Measurements from ENCODE around the gene COQ6.
"Not testable (repeated sequence)": the region's sequence is repeated elsewhere in the genome, so short reads cannot be mapped to it uniquely, and the experiment has no call there.

COQ6 gene

GRCh38 chr14:73988065-73988464 lies 38.0 kb downstream of the COQ6 start:
- no peak for DNase-seq (ENCODE audit: low spot score)

- not testable (repeated sequence) for DNase-seq (ENCODE audit: low spot score)
Measured at GRCh38 chr14:73988656-73989055, 38.6 kb downstream of the COQ6 start.

GRCh38 chr14:73991092-73991491 lies 41.0 kb downstream of the COQ6 start:
- DNase-seq (ENCODE audit: low spot score), result no peak

GRCh38 chr14:73994926-73995325 lies 44.8 kb downstream of the COQ6 start:
- DNase-seq (ENCODE audit: low spot score), result not testable (repeated sequence)

- no peak for DNase-seq (ENCODE audit: low spot score)
Measured at GRCh38 chr14:73995977-73996378, 45.9 kb downstream of the COQ6 start.

GRCh38 chr14:73996731-73997107 lies 46.6 kb downstream of the COQ6 start:
- no peak for DNase-seq (ENCODE audit: low spot score)

- no peak for DNase-seq (ENCODE audit: low spot score)
Measured at GRCh38 chr14:73997108-73997943, 47.2 kb downstream of the COQ6 start.

GRCh38 chr14:73997944-73998447 lies 47.9 kb downstream of the COQ6 start:
- DNase-seq (ENCODE audit: low spot score), result no peak

GRCh38 chr14:73998726-73999125 lies 48.6 kb downstream of the COQ6 start:
- DNase-seq (ENCODE audit: low spot score), result no peak

GRCh38 chr14:74005664-74006063 lies 55.6 kb downstream of the COQ6 start:
- not testable (repeated sequence) for DNase-seq (ENCODE audit: low spot score)

GRCh38 chr14:74008843-74009499 lies 58.9 kb downstream of the COQ6 start:
- peak; percentile 43 for DNase-seq (ENCODE audit: low spot score)

All from kidney capillary endothelial cell (primary cell).